Aorta (tissue), 5 donors: ENCODE data around the gene GBP5. TPM values are rescaled to one million over a fixed set of nuclear protein-coding genes. Genes with fewer than 3 reads are reported as not detected.
A peak's percentile ranks its signal among the peaks of the same experiment; 100 is the strongest.
"Not testable (repeated sequence)": the region's sequence is repeated elsewhere in the genome, so short reads cannot be mapped to it uniquely, and the experiment has no call there.

ENCODE experiments used
- ATAC-seq: fragments of 200-7000 bp; cut with Tn5 transposase; one replicate; pipeline ENCODE4 v1.9.1; 2022; ENCODE audit warnings: moderate library complexity; ENCODE audit not compliant: low FRiP score
- DNase-seq, 2 donors: peaks; one replicate each; pipeline ENCODE4 v3.0.0-alpha.2; 2020
- H3K27ac ChIP-seq, 2 donors: one replicate each; pipeline ENCODE4 v1.5.1; 2013; ENCODE audit warnings: low read length in 2 of 2, mild to moderate bottlenecking in 2 of 2, moderate library complexity in 2 of 2, control low read depth in 1 of 2, inconsistent platforms in 1 of 2, low read depth in 1 of 2
- H3K27me3 ChIP-seq, 2 donors: one replicate each; pipeline ENCODE4 v1.6.1; 2013; ENCODE audit warnings: control low read depth in 1 of 2, low read length in 1 of 2, mild to moderate bottlenecking in 1 of 2, moderate library complexity in 1 of 2; ENCODE audit not compliant: insufficient read depth in 2 of 2, control insufficient read depth in 1 of 2
- H3K36me3 ChIP-seq, 2 donors: one replicate each; pipeline ENCODE4 v1.6.1; 2013; ENCODE audit warnings: control low read depth in 1 of 2, low read length in 1 of 2, mild to moderate bottlenecking in 1 of 2; ENCODE audit not compliant: insufficient read depth in 2 of 2, control insufficient read depth in 1 of 2
- H3K4me1 ChIP-seq, 2 donors: one replicate each; pipeline ENCODE4 v1.6.1; 2013; ENCODE audit warnings: low read length in 2 of 2, control low read depth in 1 of 2, mild to moderate bottlenecking in 1 of 2, moderate library complexity in 1 of 2; ENCODE audit not compliant: insufficient read depth in 2 of 2, control insufficient read depth in 1 of 2
- H3K4me3 ChIP-seq, 2 donors: one replicate each; pipeline ENCODE4 v1.5.1; 2013; ENCODE audit warnings: low read length in 2 of 2, control low read depth in 1 of 2, mild to moderate bottlenecking in 1 of 2
- H3K9me3 ChIP-seq: one replicate; pipeline ENCODE4 v1.6.1; 2013; ENCODE audit warnings: mild to moderate bottlenecking, low read length; ENCODE audit not compliant: control insufficient read depth
- WGBS, 2 donors: extraction: QIAGEN DNeasy Blood & Tissue Kit; methylation state at CpG; one replicate each; pipeline ENCODE4 v1.1.7; 2013; 5-methylcytosine and 5-hydroxymethylcytosine counted together
- intact Hi-C, 2 donors: fragments of 100-400 bp; cut with DNase I; formaldehyde crosslinking; loops; one replicate each; pipeline versions ENCODE4 v1.14.2 to v1.15.0; 2022
- polyA plus RNA-seq, 2 donors: library from polyadenylated mRNA; stranded (reverse); fragments of 200-250 nt; gene quantifications; one replicate each; pipeline ENCODE4 v1.2.3, GENCODE V29; 2013
- total RNA-seq, 2 donors: library from RNA; stranded (reverse); fragmentation: NEBNext Ultra II Directional; extraction: Animal tissue kit (Norgen Biotek cat#: 25700); gene quantifications; one replicate each; pipeline ENCODE4 v1.2.1, GENCODE V29; 2021
- donor health status: healthy with polysubstance abuse.
- donor health status: Bipolar disorder and iron deficiency.
- donor health status: DM: no; HTN: no; CAD: no.
- donor health status: DM: no; HTN: no; CAD: no.
- donor health status: DM: yes; HTN: yes; CAD: no.

GBP5 gene
- total and polyA plus RNA-seq, 4 donors: 0.20 to 7.9 (median 2.3) TPM

- H3K9me3 ChIP-seq: peaks cover 1% of the 10 kb centered on the region
- 85 to 87% methylated on average over 2 of the region's 2 CpGs for WGBS, 2 donors
These were observed 32.0 kb upstream of the GBP5 start for GRCh38 chr1:89304572-89305230.

GRCh38 chr1:89302697-89303332 lies 30.2 kb upstream of the GBP5 start:
- no peak for ATAC-seq
- no peak overlapping the region for H3K27ac ChIP-seq
- H3K27me3 ChIP-seq: no peaks in the 10 kb centered on the region
- no peaks in the 10 kb centered on the region for H3K4me1 ChIP-seq
- intact Hi-C loops: no loop called here
- H3K36me3 ChIP-seq: no peaks in the 10 kb centered on the region
- peak in 1 of 2 donors; percentile 65 for DNase-seq
- H3K9me3 ChIP-seq: no peaks in the 10 kb centered on the region
- 95 to 96% methylated on average over 25 of the region's 25 CpGs for WGBS, 2 donors
- H3K4me3 ChIP-seq: no peak overlapping the region

More at GRCh38 chr1:89304572-89305230, 32.0 kb upstream of the GBP5 start:
- no peaks in the 10 kb centered on the region for H3K27me3 ChIP-seq
- H3K4me1 ChIP-seq: no peaks in the 10 kb centered on the region
- DNase-seq (no peak), ATAC-seq (no peak)
- no peak overlapping the region for H3K4me3 ChIP-seq
- intact Hi-C loops: no loop called here
- no peaks in the 10 kb centered on the region for H3K36me3 ChIP-seq
- H3K27ac ChIP-seq: no peak overlapping the region

GRCh38 chr1:89299739-89300463 lies 27.2 kb upstream of the GBP5 start:
- H3K9me3 ChIP-seq, H3K4me3 ChIP-seq, H3K4me1 ChIP-seq, DNase-seq, intact Hi-C loops, ATAC-seq, H3K27ac ChIP-seq, H3K36me3 ChIP-seq, H3K27me3 ChIP-seq: not testable (repeated sequence)
- WGBS, 2 donors: 55 to 57% methylated on average over 3 of the region's 3 CpGs

GRCh38 chr1:89298461-89298860 lies 25.8 kb upstream of the GBP5 start:
- Histone ChIP-seq H3K9me3 (no peaks in the 10 kb centered on the region), H3K36me3 (no peaks in the 10 kb centered on the region), H3K27ac (no peak overlapping the region), H3K4me3 (no peak overlapping the region), H3K4me1 (peaks cover 0 to 3% of the 10 kb centered on the region in 2 donors), H3K27me3 (no peaks in the 10 kb centered on the region)
- no peak for DNase-seq
- intact Hi-C loops: no loop called here
- no peak for ATAC-seq

- WGBS, 2 donors: 3 to 9% methylated on average over 1 of the region's 1 CpG
- intact Hi-C loops: no loop called here
- Histone ChIP-seq H3K4me3 (no peak overlapping the region), H3K9me3 (peaks cover 1% of the 10 kb centered on the region), H3K27ac (peak overlapping the region in 1 of 2 donors; percentile 49), H3K36me3 (no peaks in the 10 kb centered on the region), H3K27me3 (no peaks in the 10 kb centered on the region), H3K4me1 (peaks cover 0 to 3% of the 10 kb centered on the region in 2 donors)
- ATAC-seq: no peak
- no peak for DNase-seq
These were observed 22.5 kb upstream of the GBP5 start for GRCh38 chr1:89295187-89295586.

DNA sequence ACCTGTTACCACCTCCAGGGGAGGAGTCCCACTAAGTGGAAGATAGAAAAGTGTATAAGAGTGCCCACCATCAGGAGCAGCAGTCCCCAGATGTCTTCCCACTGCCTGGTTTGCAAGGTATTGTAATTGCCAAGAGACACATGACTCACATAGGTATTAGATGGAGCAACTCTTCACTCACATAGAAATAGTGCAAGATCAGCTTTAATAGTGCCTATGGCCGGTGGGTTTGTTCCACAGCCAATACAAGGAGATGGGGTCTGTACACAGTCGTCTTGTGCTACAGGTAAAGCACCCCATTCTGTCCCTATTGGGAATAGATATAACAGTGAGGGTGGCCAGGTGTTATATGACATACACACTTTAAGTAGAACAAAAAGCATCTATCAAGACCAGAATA lies 18.6 kb upstream of the GBP5 start:
- H3K4me3 ChIP-seq: no peak overlapping the region
- intact Hi-C loops: no loop called here
- no peak for ATAC-seq
- H3K27me3 ChIP-seq: no peaks in the 10 kb centered on the region
- 92 to 94% methylated on average over 2 of the region's 2 CpGs for WGBS, 2 donors
- H3K27ac ChIP-seq: no peak overlapping the region
- DNase-seq: no peak
- H3K36me3 ChIP-seq: no peaks in the 10 kb centered on the region
- H3K4me1 ChIP-seq: peaks cover 2 to 3% of the 10 kb centered on the region in 2 donors
- H3K9me3 ChIP-seq: peaks cover 1% of the 10 kb centered on the region

GRCh38 chr1:89288051-89288340 lies 15.3 kb upstream of the GBP5 start:
- Histone ChIP-seq H3K9me3 (peaks cover 1% of the 10 kb centered on the region), H3K4me1 (peaks cover 0 to 2% of the 10 kb centered on the region in 2 donors), H3K27me3 (no peaks in the 10 kb centered on the region), H3K27ac (no peak overlapping the region), H3K36me3 (no peaks in the 10 kb centered on the region), H3K4me3 (no peak overlapping the region)
- no peak for DNase-seq
- WGBS, 2 donors: 87 to 89% methylated on average over 2 of the region's 2 CpGs
- no peak for ATAC-seq
- intact Hi-C loops: no loop called here

- Histone ChIP-seq H3K4me3 (no peak overlapping the region), H3K27ac (no peak overlapping the region)
These were observed 14.8 kb upstream of the GBP5 start for GRCh38 chr1:89287181-89288050.

More at GRCh38 chr1:89287181-89288050, 14.8 kb upstream of the GBP5 start:
- WGBS, 2 donors: 28 to 31% methylated on average over 5 of the region's 5 CpGs
- Histone ChIP-seq H3K4me1 (peaks cover 0 to 2% of the 10 kb centered on the region in 2 donors), H3K36me3 (no peaks in the 10 kb centered on the region), H3K9me3 (peaks cover under 1% of the 10 kb centered on the region), H3K27me3 (no peaks in the 10 kb centered on the region)
- no peak for DNase-seq
- peak; percentile 27 for ATAC-seq
- intact Hi-C loops: no loop called here
